Mucosa of stomach (tissue), 1 donor: Measurements from ENCODE around the gene DSCAML1.

Experiments
- H3K27me3 ChIP-seq: one replicate; pipeline ENCODE4 v1.7.0; 2013; ENCODE audit warnings: mild to moderate bottlenecking, low read length; ENCODE audit not compliant: control insufficient read depth, insufficient read depth
- H3K36me3 ChIP-seq: one replicate; pipeline ENCODE4 v1.7.0; 2013; ENCODE audit warnings: low read length; ENCODE audit not compliant: control insufficient read depth, insufficient read depth
- H3K4me1 ChIP-seq: one replicate; pipeline ENCODE4 v1.7.0; 2013; ENCODE audit warnings: mild to moderate bottlenecking, low read length; ENCODE audit not compliant: control insufficient read depth, insufficient read depth
- H3K4me3 ChIP-seq: one replicate; pipeline ENCODE4 v1.7.0; 2013; ENCODE audit warnings: low read length
- H3K9ac ChIP-seq: one replicate; pipeline ENCODE4 v1.7.0; 2013; ENCODE audit warnings: mild to moderate bottlenecking, low read length, moderate library complexity
- H3K9me3 ChIP-seq: one replicate; pipeline ENCODE4 v1.7.0; 2013; ENCODE audit warnings: mild to moderate bottlenecking, low read length, moderate library complexity; ENCODE audit not compliant: control insufficient read depth
- donor health status: Pancreatic carcinoma.

DSCAML1 gene

GRCh38 chr11:117604336-117604995, 192.6 kb downstream of the DSCAML1 start:
- H3K4me1 ChIP-seq, result no peaks in the 10 kb centered on the region
- peaks cover 3% of the 10 kb centered on the region for H3K27me3 ChIP-seq
- no peak overlapping the region for H3K4me3 ChIP-seq
- H3K9me3 ChIP-seq, result no peaks in the 10 kb centered on the region
- no peak overlapping the region for H3K9ac ChIP-seq
- H3K36me3 ChIP-seq, result no peaks in the 10 kb centered on the region

- Histone ChIP-seq H3K4me1 (no peaks in the 10 kb centered on the region), H3K4me3 (no peak overlapping the region), H3K27me3 (peaks cover 3% of the 10 kb centered on the region), H3K9me3 (no peaks in the 10 kb centered on the region), H3K9ac (no peak overlapping the region), H3K36me3 (no peaks in the 10 kb centered on the region)
Measured at GRCh38 chr11:117603932-117604331, 193.1 kb downstream of the DSCAML1 start.

- Histone ChIP-seq H3K4me3 (no peak overlapping the region), H3K36me3 (no peaks in the 10 kb centered on the region), H3K27me3 (no peaks in the 10 kb centered on the region), H3K9me3 (no peaks in the 10 kb centered on the region), H3K9ac (no peak overlapping the region), H3K4me1 (no peaks in the 10 kb centered on the region)
Measured at GRCh38 chr11:117601006-117601708, 195.9 kb downstream of the DSCAML1 start.

DNA sequence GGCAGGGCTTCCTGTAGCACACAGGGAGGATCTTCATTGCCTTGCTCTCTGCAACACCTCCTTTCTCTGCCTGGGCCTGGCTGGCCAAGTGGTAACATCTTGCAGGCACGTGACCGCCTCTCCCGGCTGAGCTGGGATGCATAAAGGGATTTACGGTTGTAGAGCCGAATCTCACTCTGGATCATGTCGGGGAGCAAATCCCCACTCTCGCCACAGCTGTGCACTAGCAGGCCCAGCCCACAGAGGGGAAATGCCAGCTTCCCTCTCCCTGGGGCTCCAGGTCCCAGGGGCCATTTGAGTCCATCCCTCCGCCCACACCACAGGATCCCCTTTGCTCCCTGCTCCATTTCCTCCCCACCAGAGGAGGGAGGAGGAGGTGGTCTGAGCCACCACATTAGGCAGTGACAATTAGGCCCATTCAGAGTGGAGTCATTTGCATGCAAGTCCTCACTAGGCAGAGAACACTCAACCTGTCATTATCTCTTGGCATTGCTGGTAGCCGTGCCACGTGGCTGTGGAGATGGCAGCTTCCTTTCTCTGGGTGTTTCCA, 196.7 kb downstream of the DSCAML1 start:
- Histone ChIP-seq H3K4me1 (no peaks in the 10 kb centered on the region), H3K9ac (no peak overlapping the region), H3K36me3 (no peaks in the 10 kb centered on the region), H3K27me3 (no peaks in the 10 kb centered on the region), H3K4me3 (no peak overlapping the region), H3K9me3 (no peaks in the 10 kb centered on the region)

DNA sequence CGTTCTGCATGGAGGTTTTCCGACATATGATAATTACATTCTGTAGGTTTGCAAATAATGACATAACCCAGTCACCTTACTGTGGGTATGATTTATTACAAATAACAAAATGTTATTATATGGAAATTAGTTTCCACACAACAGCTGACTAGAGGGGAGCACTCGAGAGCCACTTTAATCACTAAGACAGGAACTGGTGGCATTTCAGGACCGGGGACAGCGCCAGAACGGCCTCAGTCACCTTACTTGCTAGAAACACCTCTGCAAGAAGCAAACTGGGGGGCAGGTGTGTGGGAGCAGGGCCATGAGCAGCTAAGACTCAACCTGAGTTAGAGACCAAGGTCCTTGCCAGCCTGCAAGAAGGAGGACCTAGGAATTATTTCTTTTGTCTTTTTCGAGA, 199.9 kb downstream of the DSCAML1 start:
- no peaks in the 10 kb centered on the region for H3K4me1 ChIP-seq
- H3K27me3 ChIP-seq, result no peaks in the 10 kb centered on the region
- no peaks in the 10 kb centered on the region for H3K9me3 ChIP-seq
- H3K4me3 ChIP-seq, result no peak overlapping the region
- H3K9ac ChIP-seq, result no peak overlapping the region
- H3K36me3 ChIP-seq, result no peaks in the 10 kb centered on the region

GRCh38 chr11:117595440-117595839, 201.6 kb downstream of the DSCAML1 start:
- H3K9me3 ChIP-seq, result no peaks in the 10 kb centered on the region
- H3K4me1 ChIP-seq, result no peaks in the 10 kb centered on the region

GRCh38 chr11:117594721-117595120, 202.3 kb downstream of the DSCAML1 start:
- no peak overlapping the region for H3K9ac ChIP-seq
- no peak overlapping the region for H3K4me3 ChIP-seq
- H3K27me3 ChIP-seq, result no peaks in the 10 kb centered on the region
- H3K9me3 ChIP-seq, result no peaks in the 10 kb centered on the region
- no peaks in the 10 kb centered on the region for H3K4me1 ChIP-seq
- no peaks in the 10 kb centered on the region for H3K36me3 ChIP-seq

More at GRCh38 chr11:117595440-117595839, 201.6 kb downstream of the DSCAML1 start:
- H3K27me3 ChIP-seq, result no peaks in the 10 kb centered on the region
- H3K9ac ChIP-seq, result no peak overlapping the region
- H3K4me3 ChIP-seq, result no peak overlapping the region
- no peaks in the 10 kb centered on the region for H3K36me3 ChIP-seq

DNA sequence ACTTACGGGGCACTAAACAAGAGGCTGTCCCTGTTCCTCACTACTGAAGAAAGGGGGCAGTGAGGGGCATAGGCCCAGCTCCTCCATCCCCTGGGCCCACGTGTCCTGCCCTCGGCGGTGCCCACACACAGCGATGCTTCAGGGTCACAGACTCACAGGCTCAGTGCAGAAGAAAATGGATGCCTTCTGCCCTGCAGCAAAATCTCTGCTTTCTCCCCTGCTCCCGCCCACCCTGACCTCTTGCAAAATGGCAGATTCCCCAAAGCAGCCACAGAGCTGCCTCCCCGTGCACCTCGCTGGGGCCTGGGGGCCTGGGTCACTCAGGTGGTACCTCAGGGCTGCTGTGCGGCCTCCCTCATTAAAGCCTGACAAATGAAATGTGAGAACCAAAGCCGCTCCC, 204.0 kb downstream of the DSCAML1 start:
- H3K4me1 ChIP-seq, result no peaks in the 10 kb centered on the region
- no peak overlapping the region for H3K4me3 ChIP-seq
- no peaks in the 10 kb centered on the region for H3K27me3 ChIP-seq
- H3K9me3 ChIP-seq, result no peaks in the 10 kb centered on the region
- no peak overlapping the region for H3K9ac ChIP-seq
- H3K36me3 ChIP-seq, result no peaks in the 10 kb centered on the region

DNA sequence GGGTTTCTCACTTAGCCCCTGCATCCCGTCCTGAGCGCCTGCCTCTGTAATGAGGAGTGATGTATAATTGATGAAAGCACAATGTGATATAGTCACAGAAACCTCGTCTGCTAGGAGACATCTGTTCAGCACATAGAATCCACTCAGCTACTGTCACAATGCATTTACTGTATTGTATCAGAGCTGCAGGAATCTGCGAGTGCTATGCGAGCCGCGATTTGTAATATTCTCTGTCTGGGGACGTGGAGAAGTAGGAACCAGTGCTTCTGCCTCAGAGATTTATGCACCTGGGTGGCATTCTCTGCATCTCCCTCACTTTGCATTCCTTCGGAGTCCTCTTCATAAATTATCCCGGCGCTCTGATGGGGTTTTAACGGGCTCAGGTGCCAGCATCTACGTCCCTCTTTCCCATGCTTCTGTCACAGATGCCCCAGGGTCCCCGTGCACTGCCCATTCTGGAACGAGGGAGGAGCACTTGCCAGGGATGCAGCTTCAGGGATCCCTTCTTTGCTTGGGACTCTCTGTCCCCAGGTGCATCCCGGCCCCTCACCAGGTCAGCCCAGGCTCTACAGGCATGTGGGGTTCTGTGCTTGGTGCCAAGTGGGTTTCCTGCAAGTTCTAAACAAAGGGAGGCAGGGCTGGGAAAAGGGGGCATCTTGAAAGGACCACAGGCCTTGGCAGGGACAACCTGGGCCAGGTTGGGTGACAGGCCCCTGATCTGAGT, 205.5 kb downstream of the DSCAML1 start:
- Histone ChIP-seq H3K36me3 (no peaks in the 10 kb centered on the region), H3K4me1 (no peaks in the 10 kb centered on the region), H3K4me3 (no peak overlapping the region), H3K9me3 (no peaks in the 10 kb centered on the region), H3K9ac (no peak overlapping the region), H3K27me3 (no peaks in the 10 kb centered on the region)

GRCh38 chr11:117589063-117589462, 208.0 kb downstream of the DSCAML1 start:
- no peak overlapping the region for H3K9ac ChIP-seq
- no peaks in the 10 kb centered on the region for H3K36me3 ChIP-seq
- H3K4me1 ChIP-seq, result no peaks in the 10 kb centered on the region
- H3K4me3 ChIP-seq, result no peak overlapping the region
- H3K27me3 ChIP-seq, result no peaks in the 10 kb centered on the region
- H3K9me3 ChIP-seq, result no peaks in the 10 kb centered on the region

GRCh38 chr11:117588166-117588810, 208.7 kb downstream of the DSCAML1 start:
- Histone ChIP-seq H3K4me3 (no peak overlapping the region), H3K4me1 (no peaks in the 10 kb centered on the region), H3K27me3 (peaks cover 3% of the 10 kb centered on the region), H3K9ac (no peak overlapping the region), H3K36me3 (no peaks in the 10 kb centered on the region), H3K9me3 (no peaks in the 10 kb centered on the region)
